Measurements from ENCODE around the gene SUSD6.
A peak's percentile ranks its signal among the peaks of the same experiment; 100 is the strongest.
"Not testable (repeated sequence)": the region's sequence is repeated elsewhere in the genome, so short reads cannot be mapped to it uniquely, and the experiment has no call there.

Gene SUSD6

DNA sequence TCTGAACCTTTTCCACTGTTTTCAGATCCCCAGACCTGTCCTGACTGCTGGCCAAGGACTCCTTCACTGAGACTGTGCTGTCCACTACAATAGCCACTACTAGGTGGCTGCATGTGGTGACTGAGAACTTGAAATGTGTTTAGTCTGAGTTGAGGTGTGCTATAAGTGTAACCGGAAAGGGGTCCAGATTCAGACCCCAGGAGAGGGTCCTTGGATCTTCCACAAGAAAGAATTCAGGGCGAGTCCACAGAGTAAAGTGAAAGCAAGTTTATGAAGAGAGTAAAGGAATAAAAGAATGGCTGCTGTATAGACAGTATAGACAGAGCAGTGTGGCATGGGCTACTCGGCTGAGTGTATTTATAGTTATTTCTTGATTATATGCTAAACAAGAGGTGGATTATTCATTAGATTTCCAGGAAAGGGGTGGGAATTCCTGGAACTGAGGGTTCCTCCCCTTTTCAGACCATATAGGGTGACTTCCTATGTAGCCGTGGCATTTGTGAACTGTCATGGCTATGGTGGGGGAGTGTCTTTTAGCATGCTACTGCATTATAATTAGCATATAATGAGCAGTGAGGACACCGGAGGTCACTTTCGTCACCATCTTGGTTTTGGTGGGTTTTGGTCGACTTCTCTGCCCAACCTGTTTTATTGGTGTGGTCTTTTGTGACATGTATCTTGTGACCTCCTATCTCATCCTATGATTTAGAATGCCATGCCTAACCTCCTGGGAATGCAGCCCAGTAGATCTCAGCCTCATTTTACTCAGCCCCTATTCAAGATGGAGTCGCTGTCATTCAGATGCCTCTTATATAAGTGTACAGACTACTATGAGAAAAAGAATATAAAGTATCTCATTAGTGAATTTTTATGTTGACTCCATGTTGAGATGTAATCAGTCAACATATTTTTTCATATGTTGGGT lies 85.5 kb downstream of the SUSD6 start:
- no peak for DNase-seq

DNA sequence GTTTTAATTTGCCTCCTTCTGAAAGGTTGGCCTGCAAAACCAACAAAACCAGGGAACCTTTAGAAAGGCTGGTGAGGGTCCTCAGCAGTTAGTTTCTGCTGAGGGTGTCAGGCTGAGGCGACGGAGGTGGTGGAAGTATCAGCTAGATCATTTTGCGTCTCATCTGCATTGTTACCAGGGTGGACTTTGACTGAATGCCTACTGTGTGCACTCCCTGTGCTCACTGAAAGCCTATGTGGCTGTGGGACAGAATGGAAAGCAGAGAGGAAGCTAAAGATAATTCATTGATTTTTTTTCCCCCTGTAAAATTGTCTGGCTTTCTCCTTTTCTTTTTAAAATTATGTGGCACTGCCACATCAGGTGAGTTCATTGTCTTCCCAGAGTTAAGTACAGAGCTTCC lies 87.2 kb downstream of the SUSD6 start:
- no peak for DNase-seq

DNA sequence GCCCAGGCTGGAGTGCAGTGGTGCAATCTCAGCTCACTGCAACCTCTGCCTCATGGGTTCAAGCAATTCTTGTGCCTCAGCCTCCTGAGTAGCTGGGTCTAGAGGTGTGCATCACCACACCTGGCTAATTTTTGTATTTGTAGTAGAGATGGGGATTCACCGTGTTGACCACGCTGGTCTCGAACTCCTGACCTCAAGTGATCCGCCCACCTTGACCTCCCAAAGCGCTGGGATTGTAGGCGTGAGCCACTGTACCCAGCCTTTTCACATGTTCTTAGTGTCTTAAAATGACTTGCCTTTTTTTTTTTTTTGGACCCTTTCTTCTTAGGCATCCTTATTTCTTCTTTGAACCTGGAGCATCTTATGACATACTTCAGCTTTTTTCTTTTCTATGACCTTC lies 87.8 kb downstream of the SUSD6 start:
- DNase-seq = not testable (repeated sequence)

DNA sequence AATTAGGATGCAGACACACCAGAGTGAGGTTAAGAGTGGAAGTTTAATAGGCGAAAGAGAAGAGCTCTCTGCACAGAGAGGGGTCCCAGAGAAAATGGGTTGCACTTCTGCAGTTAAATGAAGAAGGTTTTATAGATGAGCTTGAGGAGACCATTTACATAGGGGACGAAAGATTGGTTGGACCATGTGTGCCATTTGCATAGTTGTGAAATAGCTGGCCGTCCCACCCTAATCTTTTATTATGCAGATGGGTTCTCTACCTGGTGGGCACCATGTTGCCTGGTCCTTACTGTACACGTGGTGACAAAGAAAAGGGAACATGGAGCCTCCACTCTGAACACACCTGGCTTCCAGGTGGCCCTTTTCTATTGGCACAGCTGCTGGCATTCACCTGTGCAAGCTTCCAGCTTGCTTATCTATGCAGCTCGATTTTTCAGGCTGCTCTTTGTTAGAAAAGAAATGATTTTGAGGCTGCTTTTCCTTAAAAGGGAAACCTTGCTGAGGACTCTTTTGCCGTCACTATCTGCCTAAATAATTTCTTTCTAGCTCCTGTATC lies 88.4 kb downstream of the SUSD6 start:
- no peak for DNase-seq

DNA sequence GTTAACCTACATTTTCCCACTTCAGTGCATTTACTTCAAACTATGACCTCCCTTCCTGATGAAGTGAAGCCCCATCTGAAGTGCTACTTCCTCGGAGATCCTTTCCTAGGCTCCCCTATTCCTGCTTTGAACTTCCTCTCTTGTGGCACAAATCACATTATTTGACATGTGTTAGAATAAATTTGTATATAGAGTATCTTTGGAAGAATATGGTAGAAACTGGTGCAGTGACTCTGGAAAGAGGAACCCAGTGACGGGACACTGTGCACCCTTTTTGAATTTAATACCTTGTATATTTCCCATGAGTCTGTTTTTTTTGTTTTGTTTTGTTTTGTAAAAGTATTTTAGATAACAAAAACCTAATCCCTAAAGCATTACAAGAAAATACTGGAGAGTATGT lies 89.2 kb downstream of the SUSD6 start:
- no peak for DNase-seq

DNA sequence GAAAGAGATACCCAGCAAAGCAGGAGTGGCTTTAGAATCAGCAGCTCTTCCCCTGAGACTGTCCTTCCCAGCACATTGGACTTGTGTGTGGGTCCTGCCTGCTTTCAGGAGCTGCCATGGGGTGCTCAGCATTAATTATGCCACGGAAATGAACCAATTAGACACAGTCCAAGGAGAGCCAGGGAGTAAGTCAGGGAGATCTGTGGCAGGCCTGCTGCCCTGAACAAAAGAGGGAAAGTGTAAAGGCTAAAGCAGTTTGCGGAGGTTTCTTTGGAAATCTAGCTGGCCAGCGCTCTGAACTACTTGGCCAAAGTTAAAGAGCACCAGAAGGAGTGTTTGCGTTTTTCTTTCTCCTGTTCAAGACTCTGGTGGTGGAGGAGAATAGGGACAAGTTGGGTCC lies 89.9 kb downstream of the SUSD6 start:
- DNase-seq = no peak

DNA sequence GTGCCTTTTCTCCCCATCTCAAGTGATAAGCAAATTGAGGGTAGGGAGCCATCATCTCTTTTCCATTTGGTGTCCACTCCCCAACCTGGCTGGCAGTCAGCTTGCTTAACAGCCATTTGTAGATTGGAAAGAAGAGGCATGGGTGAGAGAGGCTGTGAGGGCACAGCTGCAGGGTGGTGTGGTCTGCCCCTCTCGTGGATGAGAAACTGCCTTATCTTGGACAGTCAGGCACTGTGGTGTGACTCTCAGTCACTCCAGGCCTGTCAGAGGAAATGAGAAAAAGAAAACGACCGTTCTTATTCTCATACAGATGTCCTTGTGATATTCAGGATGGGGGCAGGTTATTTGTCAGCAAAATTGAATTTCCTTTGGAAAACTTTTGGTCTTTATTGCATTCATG lies 90.5 kb downstream of the SUSD6 start:
- no peak for DNase-seq

DNA sequence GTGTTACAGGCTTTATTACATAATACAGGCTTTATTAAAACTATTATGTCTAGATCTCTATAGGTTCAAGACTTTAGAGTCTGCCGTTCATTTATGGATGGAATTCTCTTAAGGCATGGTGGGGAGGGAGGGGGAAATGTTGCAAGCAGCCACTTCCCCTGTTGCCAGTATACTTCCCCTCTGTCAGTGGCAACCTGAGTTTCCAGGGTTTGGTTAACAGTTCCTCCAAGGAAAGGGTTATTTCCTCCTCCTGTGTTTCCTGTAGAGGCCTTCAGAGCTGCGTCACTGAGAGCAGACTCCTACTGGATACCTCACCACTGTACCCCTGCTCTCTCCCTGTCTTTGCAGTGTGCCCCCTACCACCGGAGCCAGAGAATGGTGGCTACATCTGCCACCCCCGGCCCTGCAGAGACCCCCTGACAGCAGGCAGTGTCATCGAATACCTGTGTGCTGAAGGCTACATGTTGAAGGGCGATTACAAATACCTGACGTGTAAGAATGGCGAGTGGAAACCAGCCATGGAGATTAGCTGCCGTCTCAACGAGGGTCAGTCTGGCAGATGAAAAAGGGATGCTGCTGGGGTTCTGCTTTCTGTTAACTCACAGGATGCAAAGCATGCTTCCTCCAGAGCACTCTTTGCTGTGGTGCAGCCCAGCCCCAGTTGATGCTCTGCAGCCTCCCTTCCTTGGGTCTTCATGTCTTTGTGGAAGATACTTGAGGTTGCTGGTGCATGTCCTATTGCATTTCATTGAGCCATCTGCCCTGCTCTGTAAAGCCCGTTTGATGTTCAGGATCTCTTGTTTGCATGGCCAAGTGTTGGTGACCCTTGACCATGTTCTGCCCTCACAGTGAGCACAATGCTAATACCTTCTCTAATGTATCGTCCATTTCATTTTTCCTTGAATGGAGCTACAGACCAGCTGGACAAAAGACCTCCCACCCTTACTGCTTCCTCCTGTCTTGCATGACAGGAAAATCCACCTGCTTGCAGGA lies 91.9 kb downstream of the SUSD6 start:
- DNase-seq = no peak

DNA sequence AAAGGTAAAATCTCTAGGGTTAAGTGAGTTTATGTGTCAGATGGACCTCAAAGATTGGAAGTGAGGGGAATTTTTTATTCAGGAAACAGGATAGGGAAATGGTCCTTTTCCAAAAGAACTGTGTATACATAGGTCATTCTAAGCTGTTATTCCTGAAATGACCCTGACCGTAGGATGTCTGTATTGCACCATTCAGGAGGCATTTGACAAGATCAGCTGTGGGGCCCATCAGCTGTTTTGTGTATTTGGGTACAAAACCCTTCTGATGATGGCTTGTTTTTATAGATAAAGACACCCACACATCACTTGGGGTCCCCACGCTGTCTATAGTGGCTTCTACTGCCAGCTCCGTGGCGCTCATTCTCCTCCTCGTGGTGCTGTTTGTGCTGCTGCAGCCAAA lies 92.9 kb downstream of the SUSD6 start:
- DNase-seq = no peak

DNA sequence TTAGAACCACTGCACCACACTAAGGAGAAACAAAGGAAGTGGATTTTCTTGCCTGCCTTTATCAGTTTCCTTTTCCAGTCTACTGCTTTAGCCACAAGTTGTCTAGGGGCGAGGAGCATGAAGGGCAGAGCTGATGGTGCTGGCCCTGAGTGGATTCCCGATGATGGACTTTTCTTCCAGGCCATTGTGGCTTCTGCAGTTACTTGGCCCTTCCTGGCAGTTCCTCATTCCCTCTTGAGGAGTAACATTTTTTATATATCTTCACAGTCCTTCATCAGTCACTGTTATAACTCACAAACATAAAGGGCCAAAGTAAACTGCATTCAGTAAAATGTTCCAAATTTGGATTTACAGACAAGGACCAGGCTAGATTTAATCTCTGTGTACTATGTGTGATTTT lies 94.3 kb downstream of the SUSD6 start:
- no peak for DNase-seq

DNA sequence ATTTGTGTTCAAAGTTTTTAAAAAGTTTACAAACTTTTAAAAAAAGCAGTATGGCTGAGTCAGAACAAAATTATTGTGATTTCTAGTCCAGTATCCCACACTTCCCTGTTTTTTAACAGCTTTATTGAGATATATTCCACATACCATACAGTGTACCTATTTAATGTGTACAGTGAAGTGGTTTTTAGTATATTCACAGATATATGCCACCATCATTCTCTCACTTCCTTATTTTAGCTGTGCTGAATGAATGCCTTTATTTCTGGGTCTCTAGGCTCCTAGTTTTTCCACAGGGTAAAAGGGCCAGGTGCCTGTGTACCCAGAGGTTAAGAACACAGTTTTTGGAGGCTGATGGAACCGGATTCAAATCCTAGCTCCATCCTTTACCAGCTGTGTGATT lies 96.7 kb downstream of the SUSD6 start:
- DNase-seq = no peak

DNA sequence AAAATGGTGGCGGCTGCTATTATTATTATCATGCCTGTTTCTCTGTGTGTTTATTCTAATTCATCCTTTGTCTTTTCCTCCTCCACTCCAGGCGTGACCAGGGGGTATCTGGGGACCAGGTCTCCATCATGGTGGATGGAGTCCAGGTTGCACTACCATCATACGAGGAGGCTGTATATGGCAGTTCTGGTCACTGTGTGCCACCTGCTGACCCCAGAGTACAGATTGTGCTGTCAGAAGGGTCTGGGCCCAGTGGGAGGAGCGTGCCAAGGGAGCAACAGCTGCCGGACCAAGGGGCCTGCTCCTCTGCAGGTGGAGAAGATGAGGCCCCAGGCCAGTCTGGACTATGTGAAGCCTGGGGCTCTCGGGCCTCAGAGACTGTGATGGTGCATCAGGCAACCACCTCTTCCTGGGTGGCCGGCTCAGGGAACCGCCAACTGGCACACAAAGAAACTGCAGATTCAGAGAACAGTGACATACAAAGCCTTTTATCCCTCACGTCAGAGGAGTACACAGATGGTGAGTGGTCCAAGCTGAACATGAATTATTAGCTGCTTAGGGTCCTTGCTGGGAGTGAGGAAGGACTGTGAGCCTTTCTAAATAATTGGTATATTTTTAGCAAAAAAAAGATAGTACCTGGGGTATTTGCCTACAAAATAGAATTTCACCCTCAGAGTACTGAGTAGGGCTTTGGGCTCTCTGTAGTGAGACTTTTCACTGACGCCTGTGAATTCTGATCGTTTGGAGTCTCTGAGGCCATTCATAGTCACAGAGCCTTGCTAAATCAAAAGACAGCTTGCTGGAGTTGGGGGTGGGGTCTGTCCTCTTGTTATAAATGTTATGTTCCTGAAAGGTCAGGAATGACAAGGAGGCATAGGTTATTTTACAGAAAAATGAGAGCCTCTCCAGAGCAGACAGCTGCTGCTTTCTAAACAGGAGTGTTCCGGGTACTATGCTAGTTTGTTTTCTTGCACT lies 97.5 kb downstream of the SUSD6 start:
- no peak for DNase-seq

DNA sequence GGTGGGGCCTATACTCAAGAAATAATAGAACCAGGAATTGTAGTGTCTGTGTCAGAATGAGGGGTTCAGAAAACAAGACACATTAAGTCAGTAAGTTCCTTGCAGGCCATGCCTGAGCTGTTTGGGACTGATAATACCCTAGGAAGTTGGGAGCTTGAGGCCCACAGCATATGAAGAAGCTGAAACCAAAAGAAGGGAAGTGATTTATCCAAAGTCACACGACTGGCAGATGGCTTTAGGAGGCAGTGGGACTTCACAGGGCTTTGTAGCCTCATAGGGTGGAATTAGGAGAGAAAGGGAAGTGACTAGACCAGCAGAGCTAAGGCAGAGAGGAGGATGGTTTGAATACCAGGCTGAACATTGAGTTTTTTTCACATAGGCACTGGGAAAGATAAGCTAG lies 99.0 kb downstream of the SUSD6 start:
- DNase-seq = no peak

DNA sequence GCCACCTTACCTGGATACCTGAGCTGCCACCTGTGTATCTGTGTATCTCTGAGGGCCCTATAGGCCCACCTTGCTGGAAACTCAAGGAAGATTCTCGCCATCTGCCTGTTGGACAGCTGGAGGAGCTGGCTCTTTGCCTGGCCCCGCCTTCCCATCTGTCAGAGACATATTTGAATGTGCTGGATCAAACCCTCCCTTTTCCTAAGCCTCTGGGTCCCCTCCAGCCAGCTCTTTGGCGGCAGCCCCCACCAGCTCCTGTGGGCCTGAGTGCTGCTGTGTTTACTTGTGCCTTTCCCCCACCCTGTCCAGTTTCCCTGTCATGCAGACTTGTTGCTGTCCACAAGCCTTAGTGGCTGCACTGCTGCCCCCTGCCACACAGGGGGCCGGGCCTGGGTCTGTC lies 99.7 kb downstream of the SUSD6 start:
- DNase-seq = no peak

DNA sequence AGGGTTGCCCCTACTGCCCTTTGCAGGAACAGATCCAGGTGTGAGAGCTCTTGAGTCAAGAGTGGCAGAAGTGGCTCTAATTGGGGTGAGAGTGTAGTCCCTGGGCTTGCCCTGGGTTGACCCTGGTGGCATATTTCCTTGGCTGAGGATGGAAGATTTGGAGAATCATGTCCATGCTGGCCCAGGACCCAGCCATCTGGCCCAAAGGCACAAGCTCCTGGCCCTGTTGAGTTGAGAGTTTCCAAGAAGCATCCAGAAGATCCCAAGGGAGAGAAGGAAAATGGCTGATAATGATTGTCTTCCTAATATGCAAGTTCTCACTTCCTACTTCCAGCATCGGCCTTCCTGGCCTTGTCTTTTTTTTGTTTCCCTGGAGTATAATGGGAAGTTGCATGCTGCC lies 100.1 kb downstream of the SUSD6 start:
- no peak for DNase-seq

DNA sequence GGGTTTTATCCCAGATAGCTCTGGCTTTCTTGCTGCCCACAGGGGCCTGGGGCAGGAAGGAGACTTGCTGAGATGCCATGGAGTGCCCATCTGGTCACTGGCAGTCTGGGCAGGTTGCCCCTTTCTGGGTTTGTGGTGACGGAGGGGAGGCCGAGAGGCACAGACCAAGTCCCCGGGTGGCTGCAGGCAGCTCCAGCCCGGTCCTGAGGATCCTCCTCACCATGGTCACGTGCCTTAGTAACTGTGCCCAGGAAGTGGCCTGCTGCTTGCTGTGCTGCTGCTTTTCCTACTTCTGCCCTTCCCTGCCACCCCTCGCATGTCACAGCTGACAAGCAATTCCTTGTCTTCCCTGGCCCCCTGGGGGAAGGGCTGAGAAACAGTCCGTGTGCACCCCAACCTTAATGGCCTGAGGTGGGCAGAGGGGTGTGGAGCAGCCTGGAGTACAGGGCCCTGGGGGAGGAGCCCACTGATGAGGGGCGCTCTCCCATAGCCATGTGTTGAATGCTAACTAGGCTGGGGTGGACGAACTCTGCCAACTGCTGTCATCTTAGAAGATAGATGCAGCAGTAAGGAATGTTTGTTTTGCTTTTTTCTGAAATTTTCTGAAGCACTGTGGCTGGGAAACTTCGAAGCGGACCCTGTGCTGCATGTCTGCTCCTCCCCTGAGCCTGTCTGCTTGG lies 100.6 kb downstream of the SUSD6 start:
- no peak for DNase-seq

DNA sequence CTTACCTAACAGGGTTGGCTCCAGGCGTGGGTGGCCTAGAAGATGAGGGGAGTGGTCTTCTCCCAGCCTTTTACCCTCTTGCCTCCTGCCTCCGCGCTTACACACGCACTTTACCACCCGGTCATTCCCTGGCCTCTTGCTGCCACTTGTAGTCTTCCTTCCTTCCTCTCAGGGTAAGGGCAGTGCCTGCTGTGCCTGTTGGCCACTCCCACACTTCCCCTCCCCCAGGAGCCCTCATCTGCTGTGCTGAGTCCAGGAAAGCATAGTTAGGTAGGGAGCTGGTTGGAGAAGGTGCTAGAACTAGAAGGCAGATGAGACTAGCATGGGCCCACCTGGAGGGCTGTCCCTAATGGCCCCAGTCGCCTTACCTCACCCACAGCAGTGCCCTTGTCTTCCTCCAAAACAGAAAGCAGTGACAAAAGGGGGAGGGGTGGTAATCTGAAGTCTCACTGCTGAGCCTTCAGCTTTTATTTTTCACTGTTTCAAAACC lies 101.2 kb downstream of the SUSD6 start:
- DNase-seq = no peak

DNA sequence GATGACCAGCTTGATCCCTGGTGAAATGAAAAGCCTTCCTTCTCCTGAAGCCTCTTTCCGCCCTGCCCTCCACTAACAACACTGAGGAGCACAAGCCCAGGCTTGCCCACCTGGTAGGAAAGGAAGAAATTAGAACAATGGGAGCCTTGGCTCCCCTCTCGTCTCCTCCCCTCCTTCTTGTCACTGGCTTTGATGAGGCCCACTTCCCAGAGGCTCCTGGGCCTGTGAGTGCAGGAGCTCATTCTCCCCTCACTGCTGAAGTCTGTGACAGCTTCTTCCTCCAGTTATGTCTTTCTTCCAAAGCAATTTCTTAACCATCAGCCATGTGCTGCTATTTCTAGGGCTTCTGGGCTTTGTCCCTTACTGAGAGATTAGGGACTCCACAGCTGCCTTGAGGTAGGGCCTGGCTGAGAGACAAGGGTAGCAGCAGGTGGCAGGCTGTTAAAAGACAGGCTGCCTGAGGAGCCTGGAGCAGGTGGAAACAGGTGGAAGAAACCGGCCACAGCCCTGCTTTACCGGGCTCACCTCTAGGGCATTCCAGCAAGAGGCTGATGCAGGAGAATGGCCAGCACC lies 101.9 kb downstream of the SUSD6 start:
- DNase-seq = no peak

DNA sequence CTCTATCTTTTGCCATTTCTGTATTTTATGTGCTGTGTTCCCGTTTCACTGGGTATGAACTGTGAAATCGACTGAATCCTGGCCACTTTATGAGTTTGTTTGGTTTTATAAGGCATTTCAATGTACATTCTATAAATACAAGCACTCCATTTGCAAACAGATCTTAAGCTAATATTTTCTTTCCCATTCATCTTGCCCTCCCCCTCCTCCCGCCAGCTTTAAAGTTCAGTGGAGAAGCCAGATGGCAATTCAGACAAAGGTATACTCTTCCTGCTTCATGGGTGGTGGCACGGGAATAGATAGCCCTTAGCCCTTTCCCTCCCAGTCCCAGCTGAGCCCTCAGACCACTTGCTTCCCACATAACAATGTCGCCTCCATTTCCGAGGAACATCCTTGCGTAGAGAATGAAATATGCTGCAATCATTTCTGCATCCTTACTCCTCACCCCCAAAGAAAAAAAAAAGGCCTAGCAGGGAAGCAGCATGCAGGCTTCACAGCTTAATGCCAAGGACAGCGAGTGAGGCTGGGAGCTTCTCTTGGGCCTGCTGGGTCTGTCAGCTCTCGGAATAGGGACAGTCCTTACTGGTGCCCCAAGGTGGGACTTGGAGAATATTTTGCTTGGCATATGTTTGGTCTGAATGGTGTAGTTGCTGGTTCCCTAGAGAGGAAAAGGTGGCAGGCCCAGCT lies 102.7 kb downstream of the SUSD6 start:
- DNase-seq = no peak

DNA sequence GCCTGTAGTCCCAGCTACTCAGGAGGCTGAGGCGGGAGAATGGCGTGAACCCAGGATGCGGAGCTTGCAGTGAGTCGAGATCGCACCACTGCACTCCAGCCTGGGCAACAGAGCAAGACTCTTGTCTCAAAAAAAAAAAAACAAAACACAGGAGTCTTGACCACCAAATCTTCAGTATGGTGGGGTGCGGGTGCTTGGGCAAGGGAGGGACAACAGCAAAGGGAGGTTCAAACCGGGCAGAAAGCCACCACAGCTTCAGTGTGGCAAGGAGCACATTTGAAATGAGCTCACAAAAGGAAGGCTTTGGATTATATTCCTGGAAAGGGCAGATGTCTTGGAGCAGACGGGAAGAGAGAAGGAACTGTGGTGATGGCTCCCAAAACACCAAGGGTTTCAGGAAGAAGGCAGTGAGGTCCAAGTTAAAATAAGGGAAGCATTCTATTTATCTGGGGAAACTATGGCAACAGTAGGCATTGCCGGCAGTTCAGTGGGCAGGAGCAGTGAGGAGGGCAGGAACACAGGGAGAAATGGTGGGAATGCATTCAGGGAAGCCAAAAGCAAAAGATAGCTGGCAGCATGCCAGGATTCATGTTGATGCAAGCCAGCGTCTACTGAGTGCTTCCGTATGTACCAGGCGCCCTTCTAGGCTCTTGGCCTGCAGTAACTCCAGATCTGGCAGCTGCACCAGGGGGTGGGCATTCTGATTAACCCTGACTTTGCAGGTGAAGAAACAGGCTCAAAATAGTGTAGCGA lies 104.5 kb downstream of the SUSD6 start:
- DNase-seq = peak; percentile 11
